Tibial nerve (tissue), 4 donors: ENCODE data around the gene FRMD3.

Source experiments
- CTCF ChIP-seq, 5 experiments: fragments of 200-600 bp in 3 of 5; fragments of 450-650 bp in 2 of 5; sonication (generic) in 3 of 5; IDR thresholded peaks; one replicate each; pipeline ENCODE4 v1.5.1; 2016 to 2019; ENCODE audit warnings: antibody characterized with exemption in 5 of 5, mild to moderate bottlenecking in 3 of 5, moderate library complexity in 2 of 5
- EP300 ChIP-seq, 2 donors: sonication (generic); formaldehyde crosslinking; IDR thresholded peaks; one replicate each; pipeline ENCODE4 v1.6.1; 2017; ENCODE audit warnings: antibody characterized with exemption in 2 of 2, mild to moderate bottlenecking in 1 of 2
- POLR2A ChIP-seq, 2 donors: fragments of 450-650 bp; IDR thresholded peaks; one replicate each; pipeline ENCODE4 v1.6.1; 2017; ENCODE audit warnings: antibody characterized with exemption in 2 of 2, mild to moderate bottlenecking in 2 of 2, moderate library complexity in 2 of 2

DNA sequence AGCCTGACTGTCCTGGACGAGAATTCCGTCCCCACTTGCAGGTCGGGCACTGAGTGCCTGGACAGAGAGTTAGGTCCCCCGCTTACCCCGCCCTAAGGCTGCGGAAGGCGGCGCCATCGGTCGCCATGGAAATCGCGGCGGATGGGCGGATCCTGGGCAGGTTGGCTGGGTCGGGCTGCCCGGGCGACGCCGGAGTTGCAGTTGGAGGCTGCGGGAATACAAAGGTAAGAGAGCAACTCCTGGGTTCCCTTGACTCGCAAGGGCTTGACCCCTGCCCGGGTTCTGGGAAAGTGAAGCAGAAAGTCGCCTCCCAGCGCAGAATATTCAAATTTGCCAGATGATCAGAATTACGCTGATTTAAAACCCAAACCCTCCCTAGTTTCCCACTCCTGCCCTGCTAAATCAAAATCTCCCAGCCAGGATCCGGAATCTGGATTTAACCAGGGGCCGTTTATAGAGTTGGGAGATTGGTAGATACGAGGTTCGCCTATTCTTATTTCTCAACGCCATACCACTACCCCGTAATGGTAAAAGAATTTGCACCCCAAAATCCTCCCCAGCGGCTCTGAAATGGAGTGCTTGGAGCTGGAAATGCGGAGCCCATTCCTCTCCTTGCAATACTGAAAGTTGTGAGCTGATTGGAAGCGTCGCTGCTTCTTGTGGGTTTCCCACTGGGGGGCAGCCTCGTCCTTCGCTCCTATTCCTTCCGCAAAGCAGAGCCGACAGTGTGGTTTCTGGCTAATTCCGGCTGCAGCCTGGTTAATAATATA, 318.9 kb downstream of the FRMD3 start:
- no peak for TF ChIP-seq POLR2A (IDR thresholded peaks at IDR 0.05)
- peak in 3 of 5 experiments; percentile 3 to 47 (median 24) for TF ChIP-seq CTCF (IDR thresholded peaks at IDR 0.05)
- peak in 1 of 2 donors; percentile 33 for TF ChIP-seq EP300 (IDR thresholded peaks at IDR 0.05)
